HFF-Myc (cell line): ENCODE results near the gene IRX2.

Experiments
- DNase-seq: peaks from one replicate; pipeline ENCODE4 v3.0.0-alpha.2; 2011; ENCODE audit warnings: low read depth; ENCODE audit errors: extremely low read depth
- H3K4me3 ChIP-seq: replicated peaks from 2 replicates; pipeline ENCODE4 v1.5.1; 2011; ENCODE audit warnings: low read depth, mild to moderate bottlenecking, control low read depth, low read length
- TF ChIP-seq, protein P1 (sequence below): IDR thresholded peaks from 2 replicates; pipeline ENCODE4 v1.5.1; 2012; ENCODE audit warnings: mild to moderate bottlenecking, low read depth, low read length, control low read depth; ENCODE audit errors: missing control alignments

Gene IRX2

DNA sequence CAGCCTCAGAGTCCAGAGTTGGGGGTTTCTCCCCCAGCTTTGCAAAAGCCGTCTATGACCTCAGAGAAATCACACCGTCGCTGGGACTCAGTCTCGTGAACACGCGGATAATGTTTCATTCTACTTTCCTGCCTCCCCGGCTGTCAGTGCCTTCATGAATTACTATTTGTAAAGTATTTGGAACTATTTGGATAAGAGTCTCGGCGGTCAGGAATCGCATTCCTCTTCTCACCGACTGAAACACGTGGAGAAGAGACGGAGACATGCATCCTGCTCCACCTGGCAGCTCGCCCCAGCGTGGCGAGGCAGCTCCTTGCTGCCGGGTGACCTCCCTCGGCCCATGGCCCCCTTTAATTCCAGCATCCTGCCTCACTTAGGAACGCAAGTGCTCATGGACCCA, 23.9 kb downstream of the IRX2 start:
- DNase-seq: no peak
- no peak overlapping the region for H3K4me3 ChIP-seq
- TF ChIP-seq, protein P1, sequence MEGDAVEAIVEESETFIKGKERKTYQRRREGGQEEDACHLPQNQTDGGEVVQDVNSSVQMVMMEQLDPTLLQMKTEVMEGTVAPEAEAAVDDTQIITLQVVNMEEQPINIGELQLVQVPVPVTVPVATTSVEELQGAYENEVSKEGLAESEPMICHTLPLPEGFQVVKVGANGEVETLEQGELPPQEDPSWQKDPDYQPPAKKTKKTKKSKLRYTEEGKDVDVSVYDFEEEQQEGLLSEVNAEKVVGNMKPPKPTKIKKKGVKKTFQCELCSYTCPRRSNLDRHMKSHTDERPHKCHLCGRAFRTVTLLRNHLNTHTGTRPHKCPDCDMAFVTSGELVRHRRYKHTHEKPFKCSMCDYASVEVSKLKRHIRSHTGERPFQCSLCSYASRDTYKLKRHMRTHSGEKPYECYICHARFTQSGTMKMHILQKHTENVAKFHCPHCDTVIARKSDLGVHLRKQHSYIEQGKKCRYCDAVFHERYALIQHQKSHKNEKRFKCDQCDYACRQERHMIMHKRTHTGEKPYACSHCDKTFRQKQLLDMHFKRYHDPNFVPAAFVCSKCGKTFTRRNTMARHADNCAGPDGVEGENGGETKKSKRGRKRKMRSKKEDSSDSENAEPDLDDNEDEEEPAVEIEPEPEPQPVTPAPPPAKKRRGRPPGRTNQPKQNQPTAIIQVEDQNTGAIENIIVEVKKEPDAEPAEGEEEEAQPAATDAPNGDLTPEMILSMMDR: no peak

DNA sequence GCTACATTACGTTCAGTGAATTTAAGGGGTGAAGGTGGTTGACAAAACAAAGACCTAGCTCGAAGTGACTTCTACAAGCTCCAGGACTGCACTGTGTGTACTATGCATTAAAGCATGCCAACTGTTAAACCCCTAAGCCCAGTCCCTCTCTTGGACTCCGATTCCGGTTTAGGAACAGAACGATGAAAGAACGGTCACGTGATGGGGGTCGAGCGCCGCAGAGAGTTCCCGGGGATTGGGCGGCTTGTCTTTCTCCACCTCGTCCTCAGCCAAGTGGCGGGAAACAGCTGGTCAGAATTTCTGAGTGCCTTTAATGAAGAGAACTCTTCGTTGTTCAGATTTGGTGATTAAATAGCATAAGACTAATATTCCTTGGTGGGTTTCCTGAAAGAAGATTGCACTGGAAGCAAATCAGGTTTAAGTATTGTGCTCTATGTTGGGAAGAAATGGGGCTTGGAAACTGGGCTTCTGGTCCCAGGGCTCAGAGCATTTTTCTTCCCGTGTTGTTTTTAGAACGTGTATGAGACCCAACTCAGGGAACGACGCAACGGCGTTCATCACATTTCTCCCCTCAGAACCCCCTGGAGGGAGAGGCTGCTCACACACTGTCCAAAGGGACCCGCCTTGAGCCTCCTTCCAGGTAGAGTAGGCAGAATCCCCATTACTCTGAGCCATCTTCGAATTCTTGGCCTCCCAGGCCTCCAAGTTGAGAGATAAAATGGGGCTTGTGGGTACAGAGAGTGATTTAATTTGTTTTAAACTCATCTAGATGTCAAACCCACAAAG, 25.3 kb downstream of the IRX2 start:
- no peak overlapping the region for H3K4me3 ChIP-seq
- no peak for DNase-seq
- TF ChIP-seq, protein P1: no peak

DNA sequence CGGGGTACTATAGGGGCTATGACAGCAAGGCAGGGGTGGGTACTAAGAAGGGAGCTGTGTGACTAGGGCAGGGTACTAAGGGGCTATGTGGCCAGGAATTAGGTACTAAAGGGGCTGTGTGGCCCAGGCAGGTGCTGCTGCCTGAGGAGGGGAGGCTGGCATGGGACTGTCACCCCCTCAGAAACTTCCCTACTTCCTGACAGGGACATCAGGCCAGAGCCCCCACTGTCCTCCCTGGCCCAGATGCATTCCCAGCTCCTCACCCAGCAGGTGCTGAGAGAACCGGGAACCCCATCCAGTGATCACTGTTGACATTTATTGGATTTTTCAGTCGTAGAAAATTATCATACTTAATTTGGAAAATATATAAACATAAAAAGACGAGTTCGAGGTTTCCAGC, 26.6 kb downstream of the IRX2 start:
- TF ChIP-seq, protein P1: no peak
- no peak for DNase-seq
- no peak overlapping the region for H3K4me3 ChIP-seq

DNA sequence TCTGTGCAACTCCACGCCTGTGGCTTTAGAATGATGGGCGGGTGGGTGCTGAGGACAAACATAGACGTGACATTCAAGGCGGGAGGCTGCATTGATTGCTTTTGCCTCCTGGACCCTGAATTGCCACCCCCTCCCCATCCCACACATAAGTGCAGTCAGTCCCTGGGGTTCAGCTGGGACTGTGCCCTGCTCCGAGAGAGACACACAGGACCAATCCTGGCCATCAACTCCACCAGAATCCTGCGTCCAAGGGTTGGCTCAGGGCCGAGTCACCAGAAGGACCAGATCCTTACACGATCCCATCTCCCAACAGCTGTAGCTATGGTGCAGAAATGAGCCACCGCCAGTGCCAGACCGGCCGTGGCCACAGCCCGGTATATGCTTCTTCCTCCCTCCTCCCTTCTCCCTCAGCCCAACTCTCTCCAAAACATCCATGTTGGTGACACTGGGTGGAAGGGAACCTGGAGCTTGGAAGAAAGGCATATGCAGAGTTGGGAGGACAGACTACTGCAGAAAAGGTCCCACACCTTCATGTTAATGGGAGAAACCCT, 27.4 kb downstream of the IRX2 start:
- TF ChIP-seq, protein P1: no peak
- no peak for DNase-seq
- H3K4me3 ChIP-seq: no peak overlapping the region

DNA sequence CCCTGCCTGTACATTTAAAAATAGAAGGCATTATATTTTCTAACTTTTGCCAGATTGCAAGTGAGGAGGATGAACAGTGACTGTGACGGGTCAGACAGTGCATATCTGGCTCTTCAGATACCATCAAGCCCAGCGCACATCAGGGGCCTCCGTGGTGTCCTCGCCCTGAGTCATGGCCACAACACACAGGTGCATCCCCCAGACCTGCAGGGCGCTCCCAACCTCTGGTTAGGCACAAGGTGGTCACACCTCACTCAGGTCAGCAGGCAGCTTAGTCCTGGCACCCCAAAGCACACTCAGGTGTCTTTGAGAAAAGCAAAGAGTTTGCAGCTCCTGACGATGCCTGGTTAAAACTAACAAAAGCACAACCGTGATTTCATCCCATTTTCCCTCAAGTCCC, 28.6 kb downstream of the IRX2 start:
- DNase-seq: no peak
- H3K4me3 ChIP-seq: no peak overlapping the region
- TF ChIP-seq, protein P1: no peak

DNA sequence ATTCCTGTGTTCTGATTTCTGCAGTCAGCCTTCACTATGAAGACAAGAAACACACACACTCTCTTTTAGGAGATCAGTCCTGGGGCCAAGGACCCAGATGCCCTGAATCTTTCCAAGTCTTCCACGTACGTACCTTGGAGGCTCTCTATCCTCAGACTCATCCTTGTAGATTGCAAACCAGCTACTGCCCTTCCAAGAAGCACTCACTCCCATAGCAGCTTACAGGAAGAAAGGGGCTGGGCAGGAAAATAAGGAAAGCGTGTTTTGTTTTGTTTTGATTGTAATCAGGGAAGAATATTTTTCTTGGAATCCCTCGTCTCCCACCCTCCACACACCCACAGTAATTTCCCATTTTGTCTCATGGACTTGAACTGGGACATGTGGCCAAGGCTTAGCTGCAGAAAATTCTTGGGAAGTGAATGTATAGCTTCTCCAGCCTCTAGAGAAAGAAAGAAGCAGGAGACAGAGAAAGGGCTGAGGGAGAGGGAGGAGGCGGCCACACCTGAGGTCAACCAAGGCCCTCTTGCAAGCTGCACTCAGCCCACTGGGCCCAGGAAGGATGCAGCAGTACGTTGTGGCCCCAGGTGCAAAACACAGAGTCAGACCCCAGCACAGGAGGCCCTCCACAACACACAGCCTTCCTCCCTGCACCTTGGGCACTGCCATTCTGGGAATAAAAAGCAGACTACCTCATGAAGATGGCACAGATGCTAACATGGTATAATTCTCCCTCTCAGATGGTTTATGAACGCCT, 29.9 kb downstream of the IRX2 start:
- no peak overlapping the region for H3K4me3 ChIP-seq
- TF ChIP-seq, protein P1: no peak
- no peak for DNase-seq
